HUES48 (cell line): ENCODE measurements around the gene PRRC2C.
"Not testable (repeated sequence)": the region's sequence is repeated elsewhere in the genome, so short reads cannot be mapped to it uniquely, and the experiment has no call there.

ENCODE experiments used
- H3K27ac ChIP-seq: one replicate; pipeline ENCODE4 v1.7.0; 2013; ENCODE audit warnings: low read depth, low read length, inconsistent platforms
- H3K27me3 ChIP-seq: 2 replicates; pipeline ENCODE4 v1.6.1; 2013; ENCODE audit warnings: mild to moderate bottlenecking, low read length; ENCODE audit not compliant: control insufficient read depth, insufficient read depth
- H3K36me3 ChIP-seq: 2 replicates; pipeline ENCODE4 v1.6.1; 2013; ENCODE audit warnings: low read length; ENCODE audit not compliant: control insufficient read depth, insufficient read depth
- H3K4me1 ChIP-seq: 2 replicates; pipeline ENCODE4 v1.6.1; 2013; ENCODE audit warnings: mild to moderate bottlenecking, low read length; ENCODE audit not compliant: control insufficient read depth, insufficient read depth
- H3K4me3 ChIP-seq: 2 replicates; pipeline ENCODE4 v1.5.1; 2013; ENCODE audit warnings: mild to moderate bottlenecking, low read depth, low read length
- H3K9ac ChIP-seq: 2 replicates; pipeline ENCODE4 v1.6.1; 2013; ENCODE audit warnings: mild to moderate bottlenecking, low read depth, low read length, moderate library complexity
- H3K9me3 ChIP-seq: 2 replicates; pipeline ENCODE4 v1.6.1; 2013; ENCODE audit warnings: low read length; ENCODE audit not compliant: control insufficient read depth, insufficient read depth

PRRC2C gene

GRCh38 chr1:171606402-171606941 is 121.1 kb downstream of the PRRC2C start:
- Histone ChIP-seq H3K4me1 (peaks cover 6% of the 10 kb centered on the region; the same call in 1 of the 2 replicates), H3K9ac (no peak overlapping the region), H3K36me3 (no peaks in the 10 kb centered on the region), H3K4me3 (no peak overlapping the region), H3K27me3 (no peaks in the 10 kb centered on the region), H3K27ac (no peak overlapping the region), H3K9me3 (no peaks in the 10 kb centered on the region)

- H3K27ac ChIP-seq = no peak overlapping the region
- no peak overlapping the region for H3K4me3 ChIP-seq
- H3K36me3 ChIP-seq = no peaks in the 10 kb centered on the region
- no peaks in the 10 kb centered on the region for H3K9me3 ChIP-seq
- H3K9ac ChIP-seq = no peak overlapping the region
- H3K27me3 ChIP-seq = no peaks in the 10 kb centered on the region
- H3K4me1 ChIP-seq = no peaks in the 10 kb centered on the region
Measured at GRCh38 chr1:171610385-171610784, 125.1 kb downstream of the PRRC2C start.

GRCh38 chr1:171611306-171611705 is 126.0 kb downstream of the PRRC2C start:
- Histone ChIP-seq H3K4me3 (no peak overlapping the region), H3K27ac (no peak overlapping the region), H3K9me3 (no peaks in the 10 kb centered on the region), H3K27me3 (no peaks in the 10 kb centered on the region), H3K4me1 (no peaks in the 10 kb centered on the region), H3K9ac (no peak overlapping the region), H3K36me3 (no peaks in the 10 kb centered on the region)

DNA sequence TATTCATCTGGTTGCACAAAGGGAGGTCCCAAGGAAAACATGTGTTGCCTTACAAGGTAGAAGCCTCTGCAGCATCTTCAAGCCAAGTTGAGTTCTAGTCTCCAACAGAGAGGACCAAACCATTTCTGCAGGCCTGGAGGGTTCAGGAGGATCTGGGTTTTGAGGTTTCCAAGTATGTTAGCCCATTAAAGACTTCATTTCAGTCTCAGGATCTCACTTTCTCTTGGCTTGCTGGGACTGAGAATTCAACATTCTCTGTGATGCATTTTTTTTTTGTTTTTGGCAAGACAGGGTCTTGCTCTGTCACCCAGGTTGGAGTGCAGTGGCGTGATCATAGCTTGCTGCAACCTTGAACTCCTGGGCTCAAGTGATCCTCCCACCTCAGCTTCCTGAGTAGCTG is 128.0 kb downstream of the PRRC2C start:
- no peaks in the 10 kb centered on the region for H3K27me3 ChIP-seq
- H3K4me3 ChIP-seq = no peak overlapping the region
- H3K27ac ChIP-seq = no peak overlapping the region
- H3K9ac ChIP-seq = no peak overlapping the region
- H3K4me1 ChIP-seq = no peaks in the 10 kb centered on the region
- no peaks in the 10 kb centered on the region for H3K9me3 ChIP-seq
- no peaks in the 10 kb centered on the region for H3K36me3 ChIP-seq

- not testable (repeated sequence) for H3K9ac ChIP-seq, H3K4me1 ChIP-seq, H3K36me3 ChIP-seq, H3K27ac ChIP-seq, H3K9me3 ChIP-seq, H3K4me3 ChIP-seq, H3K27me3 ChIP-seq
Measured at GRCh38 chr1:171615122-171615906, 130.0 kb downstream of the PRRC2C start.

- Histone ChIP-seq H3K27me3 (no peaks in the 10 kb centered on the region), H3K36me3 (no peaks in the 10 kb centered on the region), H3K4me1 (no peaks in the 10 kb centered on the region; the same call in 1 of the 2 replicates), H3K9me3 (no peaks in the 10 kb centered on the region), H3K4me3 (no peak overlapping the region), H3K27ac (no peak overlapping the region), H3K9ac (no peak overlapping the region)
Measured at GRCh38 chr1:171616586-171616985, 131.3 kb downstream of the PRRC2C start.

DNA sequence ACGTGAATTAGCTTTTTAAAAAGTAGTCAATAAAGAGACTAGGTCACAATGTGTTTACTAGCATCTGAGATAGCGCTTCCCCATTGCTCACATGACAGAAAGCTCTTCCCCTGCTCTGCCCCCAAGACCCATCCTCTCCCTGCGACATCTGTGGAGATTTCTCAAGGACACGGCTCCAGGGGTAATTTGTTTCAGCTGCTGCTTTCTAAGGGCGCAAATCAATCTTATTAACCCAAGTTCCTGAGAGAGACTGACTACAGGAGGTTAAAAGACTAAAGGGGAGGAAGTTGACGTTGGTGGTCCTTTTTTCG is 136.8 kb downstream of the PRRC2C start, which contains the start of gene MYOCOS:
MYOCOS (plus strand) TSS at position 92 of the 311 bp plus-strand sequence. CDS start 1,641 bp downstream, outside the sequence.
- Histone ChIP-seq H3K27ac (no peak within 1 kb of the TSS), H3K9me3 (no peaks in the 10 kb centered on the region), H3K4me3 (no peak within 1 kb of the TSS), H3K9ac (no peak within 1 kb of the TSS), H3K27me3 (no peaks in the 10 kb centered on the region), H3K36me3 (no peaks in the 10 kb centered on the region), H3K4me1 (peaks cover 4% of the 10 kb centered on the region; the same call in 1 of the 2 replicates)

- Histone ChIP-seq H3K9ac (no peak overlapping the region), H3K36me3 (no peaks in the 10 kb centered on the region), H3K9me3 (no peaks in the 10 kb centered on the region), H3K27me3 (no peaks in the 10 kb centered on the region), H3K27ac (no peak overlapping the region), H3K4me3 (no peak overlapping the region), H3K4me1 (peaks cover 4% of the 10 kb centered on the region; the same call in 1 of the 2 replicates)
Measured at GRCh38 chr1:171623651-171624331, 138.5 kb downstream of the PRRC2C start.

- H3K27ac ChIP-seq = no peak overlapping the region
- no peaks in the 10 kb centered on the region for H3K36me3 ChIP-seq
- H3K4me1 ChIP-seq = peaks cover 4% of the 10 kb centered on the region; the same call in 1 of the 2 replicates
- H3K4me3 ChIP-seq = no peak overlapping the region
- H3K9me3 ChIP-seq = no peaks in the 10 kb centered on the region
- no peak overlapping the region for H3K9ac ChIP-seq
- H3K27me3 ChIP-seq = no peaks in the 10 kb centered on the region
Measured at GRCh38 chr1:171625225-171625624, 139.9 kb downstream of the PRRC2C start.

GRCh38 chr1:171627020-171627419 is 141.7 kb downstream of the PRRC2C start:
- Histone ChIP-seq H3K9me3 (no peaks in the 10 kb centered on the region), H3K27ac (no peak overlapping the region), H3K9ac (no peak overlapping the region), H3K4me3 (no peak overlapping the region), H3K27me3 (no peaks in the 10 kb centered on the region), H3K36me3 (no peaks in the 10 kb centered on the region), H3K4me1 (peaks cover 4% of the 10 kb centered on the region; the same call in 1 of the 2 replicates)

GRCh38 chr1:171628225-171628624 is 142.9 kb downstream of the PRRC2C start:
- H3K27me3 ChIP-seq = no peaks in the 10 kb centered on the region
- H3K9ac ChIP-seq = no peak overlapping the region
- no peak overlapping the region for H3K27ac ChIP-seq
- no peaks in the 10 kb centered on the region for H3K36me3 ChIP-seq
- H3K9me3 ChIP-seq = no peaks in the 10 kb centered on the region
- H3K4me3 ChIP-seq = no peak overlapping the region
- H3K4me1 ChIP-seq = peaks cover 4% of the 10 kb centered on the region; the same call in 1 of the 2 replicates
